Liver (tissue), 9 donors: ENCODE data around the gene PEX6. TPM values are rescaled to one million over a fixed set of nuclear protein-coding genes. Genes with fewer than 3 reads are reported as not detected.
A peak's percentile ranks its signal among the peaks of the same experiment; 100 is the strongest.

Experiments used
- DNase-seq: peaks from one replicate; pipeline ENCODE4 v3.0.0-alpha.2; 2017; ENCODE audit warnings: low spot score
- H3K27ac ChIP-seq, 2 donors: one replicate each; pipeline ENCODE4 v1.7.0; 2013; ENCODE audit warnings: inconsistent platforms in 2 of 2, low read length in 2 of 2, control low read depth in 1 of 2, low read depth in 1 of 2, mild to moderate bottlenecking in 1 of 2
- H3K27me3 ChIP-seq, 4 donors: one replicate each; pipeline versions ENCODE4 v1.6.1 to v1.7.0; 2013; ENCODE audit warnings: low read length in 3 of 4, inconsistent platforms in 1 of 4, mild to moderate bottlenecking in 1 of 4, moderate library complexity in 1 of 4; ENCODE audit not compliant: control insufficient read depth in 4 of 4, insufficient read depth in 4 of 4
- H3K36me3 ChIP-seq, 4 donors: one replicate each; pipeline versions ENCODE4 v1.6.1 to v1.7.0; 2013; ENCODE audit warnings: low read length in 3 of 4, mild to moderate bottlenecking in 3 of 4, low read depth in 1 of 4, moderate library complexity in 1 of 4; ENCODE audit not compliant: control insufficient read depth in 4 of 4, insufficient read depth in 3 of 4
- H3K4me1 ChIP-seq, 4 donors: one replicate each; pipeline versions ENCODE4 v1.6.1 to v1.7.0; 2013; ENCODE audit warnings: low read length in 3 of 4, mild to moderate bottlenecking in 3 of 4, moderate library complexity in 1 of 4; ENCODE audit not compliant: control insufficient read depth in 4 of 4, insufficient read depth in 4 of 4
- H3K4me3 ChIP-seq, 3 donors: one replicate each; pipeline versions ENCODE4 v1.6.1 to v1.7.0; 2013; ENCODE audit warnings: low read length in 3 of 3, control low read depth in 1 of 3, low read depth in 1 of 3, mild to moderate bottlenecking in 1 of 3
- H3K9ac ChIP-seq, 2 donors: one replicate each; pipeline ENCODE4 v1.7.0; 2013; ENCODE audit warnings: low read length in 2 of 2, mild to moderate bottlenecking in 2 of 2, moderate library complexity in 2 of 2, control low read depth in 1 of 2, low read depth in 1 of 2
- H3K9me3 ChIP-seq, 4 donors: one replicate each; pipeline versions ENCODE4 v1.6.1 to v1.7.0; 2013; ENCODE audit warnings: low read length in 3 of 4; ENCODE audit not compliant: control insufficient read depth in 4 of 4
- ATF3 ChIP-seq: IDR thresholded peaks from 2 replicates; pipeline ENCODE4 v1.6.1; 2016; ENCODE audit warnings: antibody characterized with exemption
- CTCF ChIP-seq: fragments of 150-350 bp; IDR thresholded peaks from 2 replicates; pipeline ENCODE4 v1.5.1; 2017; ENCODE audit warnings: improper control_type of control experiment, low read depth, low read length; ENCODE audit not compliant: missing input control
- EGR1 ChIP-seq, 2 donors: IDR thresholded peaks; 2 replicates each; pipeline ENCODE4 v1.6.1; 2016 to 2018; ENCODE audit warnings: antibody characterized with exemption in 2 of 2, low read depth in 2 of 2
- FOXA1 ChIP-seq: IDR thresholded peaks from 2 replicates; pipeline ENCODE4 v1.6.1; 2016; ENCODE audit warnings: antibody characterized with exemption
- FOXA2 ChIP-seq: IDR thresholded peaks from 2 replicates; pipeline ENCODE4 v1.6.1; 2016; ENCODE audit warnings: antibody characterized with exemption
- GABPA ChIP-seq, 2 donors: IDR thresholded peaks in 1 of 2; conservative IDR thresholded peaks in 1 of 2; 2 replicates each; pipeline ENCODE4 v1.6.1; 2016; ENCODE audit warnings: antibody characterized with exemption in 2 of 2, mild to moderate bottlenecking in 1 of 2, moderate library complexity in 1 of 2
- HNF4A ChIP-seq, 2 donors: conservative IDR thresholded peaks; 2 replicates each; pipeline ENCODE4 v1.6.1; 2016; ENCODE audit warnings: antibody characterized with exemption in 2 of 2, mild to moderate bottlenecking in 2 of 2
- HNF4G ChIP-seq: IDR thresholded peaks from 2 replicates; pipeline ENCODE4 v1.6.1; 2016; ENCODE audit warnings: antibody characterized with exemption
- JUND ChIP-seq, 2 donors: IDR thresholded peaks; 2 replicates each; pipeline ENCODE4 v1.6.1; 2016; ENCODE audit warnings: antibody characterized with exemption in 2 of 2
- MAX ChIP-seq: IDR thresholded peaks from 2 replicates; pipeline ENCODE4 v1.6.1; 2016; ENCODE audit warnings: antibody characterized with exemption
- NR2F2 ChIP-seq: IDR thresholded peaks from 2 replicates; pipeline ENCODE4 v1.6.1; 2016; ENCODE audit warnings: antibody characterized with exemption
- RAD21 ChIP-seq, 2 donors: IDR thresholded peaks; 2 replicates each; pipeline ENCODE4 v1.6.1; 2016; ENCODE audit warnings: antibody characterized with exemption in 2 of 2, mild to moderate bottlenecking in 2 of 2
- REST ChIP-seq: IDR thresholded peaks from 2 replicates; pipeline ENCODE4 v1.6.1; 2016; ENCODE audit warnings: antibody characterized with exemption, mild to moderate bottlenecking
- RXRA ChIP-seq, 2 donors: IDR thresholded peaks; 2 replicates each; pipeline ENCODE4 v1.6.1; 2017 to 2018; ENCODE audit warnings: antibody characterized with exemption in 2 of 2, mild to moderate bottlenecking in 1 of 2
- SP1 ChIP-seq: IDR thresholded peaks from 2 replicates; pipeline ENCODE4 v1.6.1; 2018; ENCODE audit warnings: antibody characterized with exemption, mild to moderate bottlenecking
- TAF1 ChIP-seq: conservative IDR thresholded peaks from 2 replicates; pipeline ENCODE4 v1.6.1; 2016; ENCODE audit warnings: antibody characterized with exemption, mild to moderate bottlenecking
- YY1 ChIP-seq: IDR thresholded peaks from 2 replicates; pipeline ENCODE4 v1.6.1; 2016; ENCODE audit warnings: antibody characterized with exemption, mild to moderate bottlenecking
- ZBTB33 ChIP-seq: IDR thresholded peaks from 2 replicates; pipeline ENCODE4 v1.6.1; 2016; ENCODE audit warnings: antibody characterized with exemption
- WGBS: extraction: QIAGEN DNeasy Blood & Tissue Kit; methylation state at CpG from one replicate; pipeline ENCODE4 v1.1.7; 2013; 5-methylcytosine and 5-hydroxymethylcytosine counted together
- polyA plus RNA-seq, 2 donors: library from polyadenylated mRNA; stranded (reverse) in 1 of 2; unstranded in 1 of 2; fragments of 200-250 nt in 1 of 2; fragments of >200 nt in 1 of 2; fragmentation: Nextera tagmentation in 1 of 2; extraction: Ambion mirVana in 1 of 2; gene quantifications; one replicate each; pipeline versions ENCODE4 v1.2.1 to v1.2.3, GENCODE V29; 2013 to 2015
- total RNA-seq, 2 donors: library from RNA; depleted of rRNA; stranded (reverse); fragments of >200 nt; gene quantifications; one replicate each; pipeline ENCODE4 v1.2.3, GENCODE V29; 2014
- donor health status: healthy.
- donor health status: healthy.
- donor health status: healthy.
- donor health status: healthy.
- donor health status: healthy.

Gene PEX6
- total and polyA plus RNA-seq, 4 donors = 5.4 to 20.7 (median 15.2) TPM

GRCh38 chr6:43014434-43014909 is 35.5 kb upstream of the PEX6 start (continued):
- TF ChIP-seq REST (no peak), RAD21 (IDR thresholded peaks at IDR 0.05) (no peak), HNF4G (no peak), EGR1 (IDR thresholded peaks at IDR 0.05; ENCODE audit: low read depth in 2 of 2) (no peak), SP1 (no peak), MAX (no peak), NR2F2 (no peak), JUND (IDR thresholded peaks at IDR 0.05) (no peak)

- TF ChIP-seq GABPA (IDR thresholded peaks at IDR 0.05 in 1 of 2, conservative IDR thresholded peaks at IDR 0.05 in 1 of 2) (peak; percentile 79 to 91), TAF1 (no peak), RXRA (IDR thresholded peaks at IDR 0.05) (peak in 1 of 2 donors; percentile 25), ZBTB33 (peak; percentile 88), ATF3 (no peak), REST (peak; percentile 61), MAX (peak; percentile 98), JUND (IDR thresholded peaks at IDR 0.05) (peak in 1 of 2 donors; percentile 24), FOXA2 (no peak), FOXA1 (peak; percentile 61), RAD21 (IDR thresholded peaks at IDR 0.05) (peak; percentile 41 to 44), HNF4A (conservative IDR thresholded peaks at IDR 0.05) (peak; percentile 20), NR2F2 (no peak), HNF4G (no peak), EGR1 (IDR thresholded peaks at IDR 0.05; ENCODE audit: low read depth in 2 of 2) (peak in 1 of 2 donors; percentile 56), CTCF (no peak), YY1 (peak; percentile 85), SP1 (peak; percentile 76)
- no peaks in the 10 kb centered on the region for H3K9me3 ChIP-seq
- DNase-seq = peak; percentile 98
- H3K9ac ChIP-seq = peak within 1 kb of the TSS; percentile 36 to 72
- under 1% methylated on average over 51 of the region's 51 CpGs for WGBS
- H3K27me3 ChIP-seq = no peaks in the 10 kb centered on the region
- peaks cover 3 to 36% (median 23%) of the 10 kb centered on the region in 4 donors for H3K4me1 ChIP-seq
- peaks cover 2 to 48% (median 24%) of the 10 kb centered on the region in 4 donors for H3K36me3 ChIP-seq
- peak within 1 kb of the TSS; percentile 64 to 89 (median 70) for H3K4me3 ChIP-seq
- peak within 1 kb of the TSS; percentile 46 to 55 for H3K27ac ChIP-seq
Measured at GRCh38 chr6:43013843-43014433, 35.0 kb upstream of the PEX6 start, which contains the start of the genes KLHDC3 and MEA1. TSS of gene KLHDC3 (plus strand) at chr6:43014249. CDS start at chr6:43017193, 2,944 bp downstream. TSS of gene MEA1 (minus strand) at chr6:43013946. CDS start at chr6:43013813, 133 bp downstream.
